Right cardiac atrium (tissue), 5 donors: ENCODE results near the gene PTPRQ. TPM values are rescaled to one million over a fixed set of nuclear protein-coding genes. Genes with fewer than 3 reads are reported as not detected.
"Not testable (repeated sequence)": the region's sequence is repeated elsewhere in the genome, so short reads cannot be mapped to it uniquely, and the experiment has no call there.

Experiments
- ATAC-seq, 2 donors: fragments of 200-7000 bp; cut with Tn5 transposase; one replicate each; pipeline versions ENCODE4 v1.8.0 to v1.9.1; 2020; ENCODE audit warnings: moderate library complexity in 2 of 2, mild to moderate bottlenecking in 1 of 2
- DNase-seq, 3 donors: peaks; one replicate each; pipeline ENCODE4 v3.0.0-alpha.2; 2020
- H3K27ac ChIP-seq: one replicate; pipeline ENCODE4 v1.5.1; 2013; ENCODE audit warnings: mild to moderate bottlenecking, low read length, control low read depth, moderate library complexity
- H3K27me3 ChIP-seq: one replicate; pipeline ENCODE4 v1.6.1; 2013; ENCODE audit not compliant: control insufficient read depth, insufficient read depth
- H3K4me1 ChIP-seq: one replicate; pipeline ENCODE4 v1.6.1; 2013; ENCODE audit warnings: low read length; ENCODE audit not compliant: control insufficient read depth, insufficient read depth
- H3K4me3 ChIP-seq: one replicate; pipeline ENCODE4 v1.5.1; 2013; ENCODE audit warnings: low read length, control low read depth
- H3K9me3 ChIP-seq: one replicate; pipeline ENCODE4 v1.6.1; 2013; ENCODE audit warnings: low read length; ENCODE audit not compliant: control insufficient read depth
- WGBS: extraction: QIAGEN DNeasy Blood & Tissue Kit; methylation state at CpG from one replicate; pipeline ENCODE4 v1.1.7; 2013; 5-methylcytosine and 5-hydroxymethylcytosine counted together
- intact Hi-C, 4 donors: fragments of 100-400 bp; cut with DNase I; formaldehyde crosslinking; loops; one replicate each; pipeline versions ENCODE4 v1.11.0 to v1.14.0; 2022 to 2023
- polyA plus RNA-seq: library from polyadenylated mRNA; stranded (reverse); fragments of 200-250 nt; gene quantifications from one replicate; pipeline ENCODE4 v1.2.3, GENCODE V29; 2013
- total RNA-seq, 4 donors: library from RNA; stranded (reverse); fragmentation: NEBNext Ultra II Directional; extraction: Animal tissue kit (Norgen Biotek cat#: 25700); gene quantifications; one replicate each; pipeline ENCODE4 v1.2.1, GENCODE V29; 2021
- donor health status: healthy with polysubstance abuse.
- donor health status: DM: no; HTN: yes; CAD: no.
- donor health status: DM: no; HTN: no; CAD: no.
- donor health status: DM: no; HTN: yes; CAD: no; lungs with severe emphysema.
- donor health status: DM: yes; HTN: yes; CAD: no.

PTPRQ gene
- total and polyA plus RNA-seq, 5 donors: 0.52 to 18.0 (median 16.9) TPM

GRCh38 chr12:80419644-80420043 is 24.4 kb upstream of the PTPRQ start:
- DNase-seq: no peak
- no peak for ATAC-seq
- intact Hi-C loops: loop anchor here in 3 of 4 donors (10.0 kb wide), 2 partner anchors 345 to 505 kb away; no protein-coding TSS in a partner anchor
- H3K9me3 ChIP-seq: no peaks in the 10 kb centered on the region
- H3K4me3 ChIP-seq: no peak overlapping the region
- H3K27me3 ChIP-seq: no peaks in the 10 kb centered on the region
- H3K27ac ChIP-seq: no peak overlapping the region
- H3K4me1 ChIP-seq: peaks cover 2% of the 10 kb centered on the region

GRCh38 chr12:80420075-80420474 is 24.0 kb upstream of the PTPRQ start:
- no peak for DNase-seq
- no peaks in the 10 kb centered on the region for H3K27me3 ChIP-seq
- H3K4me1 ChIP-seq: peaks cover 2% of the 10 kb centered on the region
- intact Hi-C loops: no loop called here
- no peak overlapping the region for H3K27ac ChIP-seq
- no peaks in the 10 kb centered on the region for H3K9me3 ChIP-seq
- no peak overlapping the region for H3K4me3 ChIP-seq
- ATAC-seq: no peak

GRCh38 chr12:80422550-80422949 is 21.5 kb upstream of the PTPRQ start:
- Histone ChIP-seq H3K27me3 (no peaks in the 10 kb centered on the region), H3K9me3 (no peaks in the 10 kb centered on the region), H3K4me1 (peaks cover 2% of the 10 kb centered on the region), H3K4me3 (no peak overlapping the region), H3K27ac (no peak overlapping the region)
- DNase-seq (no peak), ATAC-seq (no peak)
- intact Hi-C loops: no loop called here
- WGBS: 69% methylated on average over 2 of the region's 2 CpGs

GRCh38 chr12:80432061-80432460 is 12.0 kb upstream of the PTPRQ start:
- Histone ChIP-seq H3K4me3 (no peak overlapping the region), H3K27me3 (no peaks in the 10 kb centered on the region), H3K4me1 (no peaks in the 10 kb centered on the region), H3K27ac (no peak overlapping the region), H3K9me3 (no peaks in the 10 kb centered on the region)
- WGBS: 52% methylated on average over 2 of the region's 2 CpGs
- DNase-seq: no peak
- intact Hi-C loops: no loop called here
- no peak for ATAC-seq

GRCh38 chr12:80441921-80442320 is 2.1 kb upstream of the PTPRQ start:
- H3K4me3 ChIP-seq: no peak overlapping the region
- no peak for ATAC-seq
- no peak for DNase-seq
- no peaks in the 10 kb centered on the region for H3K4me1 ChIP-seq
- H3K27me3 ChIP-seq: no peaks in the 10 kb centered on the region
- no peaks in the 10 kb centered on the region for H3K9me3 ChIP-seq
- no peak overlapping the region for H3K27ac ChIP-seq
- intact Hi-C loops: no loop called here

GRCh38 chr12:80442426-80443222 is 1.4 kb upstream of the PTPRQ start:
- no peak for DNase-seq
- Histone ChIP-seq H3K27ac (no peak overlapping the region), H3K27me3 (no peaks in the 10 kb centered on the region), H3K9me3 (no peaks in the 10 kb centered on the region), H3K4me3 (no peak overlapping the region), H3K4me1 (no peaks in the 10 kb centered on the region)
- intact Hi-C loops: no loop called here
- WGBS: 59% methylated on average over 7 of the region's 7 CpGs
- ATAC-seq: no peak

GRCh38 chr12:80445083-80445793 is 1.2 kb downstream of the PTPRQ start:
- WGBS: 44% methylated on average over 5 of the region's 5 CpGs
- H3K4me1 ChIP-seq: no peaks in the 10 kb centered on the region
- H3K4me3 ChIP-seq: no peak overlapping the region
- no peaks in the 10 kb centered on the region for H3K9me3 ChIP-seq
- no peak for DNase-seq
- H3K27me3 ChIP-seq: no peaks in the 10 kb centered on the region
- ATAC-seq: no peak
- intact Hi-C loops: no loop called here
- no peak overlapping the region for H3K27ac ChIP-seq

- no peak for DNase-seq
- Histone ChIP-seq H3K4me1 (no peaks in the 10 kb centered on the region), H3K4me3 (no peak overlapping the region), H3K27me3 (no peaks in the 10 kb centered on the region), H3K9me3 (no peaks in the 10 kb centered on the region), H3K27ac (no peak overlapping the region)
- 75% methylated on average over 1 of the region's 1 CpG for WGBS
- no peak for ATAC-seq
- intact Hi-C loops: no loop called here
These were observed 12.5 kb downstream of the PTPRQ start for GRCh38 chr12:80456513-80456912.

GRCh38 chr12:80460972-80461371 is 16.9 kb downstream of the PTPRQ start:
- DNase-seq (no peak), ATAC-seq (no peak)
- 73% methylated on average over 4 of the region's 4 CpGs for WGBS
- Histone ChIP-seq H3K4me1 (no peaks in the 10 kb centered on the region), H3K27me3 (no peaks in the 10 kb centered on the region), H3K9me3 (no peaks in the 10 kb centered on the region), H3K27ac (no peak overlapping the region), H3K4me3 (no peak overlapping the region)
- intact Hi-C loops: no loop called here

GRCh38 chr12:80461851-80462250 is 17.8 kb downstream of the PTPRQ start:
- H3K9me3 ChIP-seq, H3K4me1 ChIP-seq, DNase-seq, H3K27me3 ChIP-seq, H3K27ac ChIP-seq, ATAC-seq, H3K4me3 ChIP-seq, intact Hi-C loops: not testable (repeated sequence)
- 90% methylated on average over 18 of the region's 18 CpGs for WGBS

GRCh38 chr12:80469681-80470080 is 25.6 kb downstream of the PTPRQ start:
- no peak for DNase-seq
- intact Hi-C loops: loop anchor here in 2 of 4 donors (5.0 to 10.0 kb wide), 2 partner anchors 293 to 295 kb away; no protein-coding TSS in a partner anchor
- 86% methylated on average over 1 of the region's 1 CpG for WGBS
- Histone ChIP-seq H3K9me3 (no peaks in the 10 kb centered on the region), H3K4me1 (no peaks in the 10 kb centered on the region), H3K27ac (no peak overlapping the region), H3K27me3 (no peaks in the 10 kb centered on the region), H3K4me3 (no peak overlapping the region)
- ATAC-seq: no peak
